NCI-H2196 (cell line): ENCODE data around the gene GPX8.

Source experiments
- DNase-seq: peaks from one replicate; lab custom pipeline; 2025; ENCODE audit not compliant: unreplicated experiment; lab: John Stamatoyannopoulos, UW

Gene GPX8, protein sequence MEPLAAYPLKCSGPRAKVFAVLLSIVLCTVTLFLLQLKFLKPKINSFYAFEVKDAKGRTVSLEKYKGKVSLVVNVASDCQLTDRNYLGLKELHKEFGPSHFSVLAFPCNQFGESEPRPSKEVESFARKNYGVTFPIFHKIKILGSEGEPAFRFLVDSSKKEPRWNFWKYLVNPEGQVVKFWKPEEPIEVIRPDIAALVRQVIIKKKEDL

DNA sequence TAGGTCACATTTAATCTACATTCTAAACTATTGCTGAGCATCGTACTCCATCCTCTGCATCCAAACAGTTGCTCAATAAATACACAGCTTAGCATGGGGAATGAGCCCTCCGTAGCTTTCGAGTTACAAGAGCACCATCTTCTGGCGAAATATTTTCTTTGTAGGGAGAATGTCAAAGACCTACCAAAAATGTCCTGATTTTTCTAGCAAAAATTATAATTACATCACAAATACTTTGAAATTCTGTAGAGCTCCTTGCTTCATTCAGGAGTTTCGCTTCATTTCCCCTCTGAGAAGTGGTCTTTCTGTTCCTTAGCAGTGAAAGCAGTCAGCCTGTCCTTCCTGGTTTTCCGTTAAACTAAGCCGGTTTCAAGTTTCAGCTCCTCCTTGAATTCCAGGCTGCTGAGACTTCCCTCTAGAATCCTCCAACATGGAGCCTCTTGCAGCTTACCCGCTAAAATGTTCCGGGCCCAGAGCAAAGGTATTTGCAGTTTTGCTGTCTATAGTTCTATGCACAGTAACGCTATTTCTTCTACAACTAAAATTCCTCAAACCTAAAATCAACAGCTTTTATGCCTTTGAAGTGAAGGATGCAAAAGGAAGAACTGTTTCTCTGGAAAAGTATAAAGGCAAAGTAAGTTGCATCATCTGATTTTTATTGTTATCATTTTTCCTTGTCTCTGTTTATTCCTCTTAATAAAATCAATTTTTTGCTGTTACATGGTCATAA lies at the start of gene GPX8:
GPX8 (plus strand) TSS at position 409 of the 730 bp plus-strand sequence; CDS start at position 431, 22 bp downstream.
- DNase-seq: peak; percentile 18

DNA sequence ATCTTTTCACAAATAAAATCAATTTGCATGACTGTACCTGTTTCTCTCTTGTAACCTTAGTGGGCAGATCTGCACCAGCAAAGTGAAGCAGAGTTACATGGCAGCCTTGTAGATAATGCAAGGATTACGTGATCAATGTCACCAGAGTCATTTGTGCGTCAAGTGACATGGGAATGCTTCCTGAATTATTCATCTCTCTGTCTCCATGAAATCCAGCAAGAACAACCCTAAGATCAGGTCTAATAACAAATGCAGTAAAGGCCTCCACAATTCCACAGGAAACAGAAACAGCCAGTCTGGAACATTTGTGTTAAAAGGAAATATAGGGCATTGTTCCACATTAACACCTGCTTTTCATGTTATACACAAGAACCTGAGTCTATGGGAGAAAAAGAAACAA lies 49.8 kb upstream of the GPX8 start:
- no peak for DNase-seq

DNA sequence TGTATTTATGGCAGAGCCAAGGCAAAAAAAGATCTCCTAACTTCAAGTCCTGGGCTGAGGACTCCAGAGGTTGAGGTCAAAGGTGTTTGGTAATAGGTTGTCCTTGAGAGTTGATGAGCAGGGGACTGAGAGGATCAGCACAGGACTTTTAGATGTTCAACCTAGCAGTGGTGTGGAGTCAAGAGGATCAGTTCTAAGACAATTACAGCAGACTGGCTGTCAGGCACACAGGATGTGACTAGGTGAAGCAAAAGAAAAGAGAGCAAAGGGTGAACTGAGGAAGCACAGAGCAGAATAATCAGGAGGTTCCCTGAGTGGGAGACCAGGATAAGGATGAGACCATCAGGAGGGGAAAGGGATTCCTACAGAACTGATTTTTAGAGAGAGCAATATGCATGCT lies 46.6 kb upstream of the GPX8 start:
- no peak for DNase-seq

DNA sequence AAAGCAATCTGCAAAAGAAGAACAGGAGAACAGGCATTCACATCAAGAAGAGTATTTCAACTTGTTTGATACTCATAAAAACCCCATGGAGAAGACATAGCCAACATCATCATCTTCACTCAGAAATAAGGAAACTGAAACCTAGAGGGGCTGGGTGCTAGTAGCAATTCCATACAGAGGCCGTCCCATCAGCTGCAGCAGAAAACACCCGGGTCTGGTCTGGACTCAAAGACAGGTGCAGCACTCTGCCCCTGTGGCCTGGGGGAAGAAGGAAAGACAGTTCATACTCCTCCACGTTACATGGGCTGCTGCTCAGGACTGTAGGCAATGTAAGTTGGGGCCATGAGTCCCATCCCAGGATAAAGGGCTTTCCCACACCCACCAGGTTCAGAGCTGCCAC lies 45.9 kb upstream of the GPX8 start:
- DNase-seq: no peak

DNA sequence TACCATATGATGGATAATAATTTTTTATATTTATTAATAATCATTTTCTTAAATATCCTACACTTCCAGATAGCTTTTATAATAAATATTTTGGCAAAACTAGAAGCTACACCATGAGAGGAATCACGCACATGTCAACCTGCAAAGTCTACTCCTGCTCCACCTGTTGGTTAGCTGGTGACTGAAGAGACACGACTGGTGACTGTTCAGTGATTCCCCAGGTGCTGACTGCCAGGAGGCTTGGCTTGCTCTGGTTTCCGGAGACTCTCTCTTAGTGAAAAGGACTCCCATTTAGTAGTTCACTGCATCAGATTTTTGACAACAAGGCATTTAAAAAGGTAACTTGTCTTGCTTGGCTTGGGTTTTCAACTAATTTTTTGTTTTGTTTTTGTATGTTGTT lies 36.6 kb upstream of the GPX8 start:
- DNase-seq: no peak

DNA sequence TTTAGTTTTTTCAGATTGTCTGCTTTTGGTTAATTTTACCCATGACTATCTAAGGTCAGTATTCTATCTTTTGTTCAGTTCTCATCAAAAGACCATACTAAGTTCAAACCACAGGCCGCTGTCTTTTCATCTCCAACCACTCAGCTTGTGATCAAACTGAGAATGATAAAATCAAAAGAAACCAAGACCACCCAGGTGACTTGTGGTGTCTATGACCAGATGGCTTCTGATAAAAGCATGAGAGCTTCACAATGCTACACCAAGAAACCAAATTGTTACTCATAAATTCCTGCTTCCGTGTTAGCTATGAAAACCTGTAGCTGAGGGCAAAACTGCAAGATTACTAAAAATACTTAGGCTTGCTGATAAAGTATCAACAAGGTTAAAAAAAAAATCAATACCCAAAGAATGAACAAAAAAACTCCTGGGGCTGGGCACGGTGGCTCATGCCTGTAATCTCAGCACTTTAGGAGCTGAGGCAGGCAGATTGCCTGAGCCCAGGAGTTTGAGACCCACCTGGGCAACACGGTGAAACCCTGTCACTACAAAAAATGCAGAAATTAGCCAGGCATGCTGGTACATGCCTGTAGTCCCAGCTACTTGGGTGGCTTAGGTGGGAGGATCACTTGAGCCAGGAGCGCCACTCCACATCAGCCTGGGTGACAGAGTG lies 25.8 kb upstream of the GPX8 start:
- no peak for DNase-seq

DNA sequence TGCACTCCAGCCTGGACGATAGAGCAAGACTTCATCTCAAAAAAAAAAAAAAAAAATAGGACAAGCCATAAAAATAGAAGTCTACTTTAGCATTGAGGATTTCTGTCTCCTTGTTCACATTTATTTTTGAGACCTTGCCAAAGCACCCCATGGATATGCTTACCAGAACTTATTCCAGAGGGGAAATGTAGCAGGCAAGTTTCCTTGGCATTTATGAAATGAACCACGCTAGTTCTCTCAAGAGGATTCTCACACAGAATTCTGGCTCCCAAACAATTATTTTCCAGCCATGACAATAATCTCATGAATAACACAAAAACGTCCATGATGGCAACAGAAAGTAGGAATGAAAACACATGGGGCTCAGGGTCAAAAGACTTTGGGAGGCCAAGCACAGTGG lies 23.4 kb upstream of the GPX8 start:
- DNase-seq: no peak

DNA sequence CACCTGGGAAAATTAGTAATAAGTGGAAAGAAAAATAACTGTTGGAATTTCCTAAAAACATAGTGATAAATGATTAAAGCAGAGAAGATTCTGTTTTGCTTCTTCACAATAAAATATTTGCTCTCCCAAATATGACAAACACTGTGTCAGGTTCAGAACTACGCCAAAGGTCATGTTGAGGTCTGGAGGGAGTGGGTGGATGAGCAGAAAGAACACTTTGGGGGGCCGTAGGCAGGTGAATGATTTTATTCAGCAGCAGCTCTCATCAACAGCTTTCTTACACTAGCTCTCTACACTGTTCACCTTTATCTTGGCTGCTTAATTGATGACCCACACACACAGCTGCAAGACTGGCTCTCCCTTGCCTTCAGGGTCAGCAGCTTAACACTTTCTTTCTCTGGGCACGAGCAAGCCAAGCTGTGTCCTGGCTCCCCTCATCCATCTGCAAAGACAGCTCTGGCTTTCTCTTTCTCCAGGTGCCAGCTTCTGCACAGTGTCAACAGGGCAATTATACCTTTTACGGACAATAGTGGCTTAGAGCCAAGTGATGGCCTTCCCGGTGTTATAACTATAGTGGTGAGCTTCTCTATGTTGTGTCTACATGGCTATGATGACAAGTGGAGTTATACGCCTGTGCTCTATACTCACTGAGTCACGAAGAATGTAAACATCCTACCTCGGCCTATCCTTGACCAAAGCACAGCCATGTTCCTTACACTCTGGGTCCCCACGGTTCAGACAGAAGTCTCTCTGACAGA lies 18.9 kb upstream of the GPX8 start:
- DNase-seq: no peak

DNA sequence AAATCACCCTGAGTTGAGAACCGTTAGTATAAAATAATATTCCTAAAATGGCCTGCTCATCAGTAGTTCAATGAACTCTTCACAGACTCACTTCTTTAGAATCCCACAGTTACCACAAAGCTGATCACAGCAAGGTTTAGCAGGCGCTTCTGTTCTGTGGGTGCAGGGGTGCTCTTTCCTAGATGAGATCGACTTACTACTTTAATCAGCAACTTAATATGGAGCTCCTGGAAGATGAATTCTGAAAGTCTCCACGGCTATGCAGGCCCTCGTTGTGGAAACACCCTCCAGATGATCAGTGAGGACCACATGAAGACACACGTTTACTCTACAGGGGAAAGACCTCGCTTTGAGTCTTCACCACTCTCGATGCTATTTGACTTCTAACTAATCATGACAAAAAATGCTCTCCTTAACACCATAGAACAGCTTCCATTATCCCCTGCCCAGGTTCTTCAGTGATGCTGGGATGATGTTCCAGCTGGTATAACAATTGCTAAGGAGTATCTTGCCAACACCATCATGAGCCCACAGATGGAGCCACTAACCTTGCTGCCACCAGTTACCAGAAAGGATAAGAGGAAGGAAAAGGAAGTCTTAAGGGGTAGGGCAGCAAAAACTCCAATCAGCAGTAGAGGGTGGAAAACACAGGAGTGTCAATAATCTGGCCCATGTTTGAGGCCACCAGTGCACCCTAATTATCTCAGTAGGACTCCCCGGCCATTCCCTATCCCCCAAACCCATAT lies 17.9 kb upstream of the GPX8 start:
- no peak for DNase-seq

DNA sequence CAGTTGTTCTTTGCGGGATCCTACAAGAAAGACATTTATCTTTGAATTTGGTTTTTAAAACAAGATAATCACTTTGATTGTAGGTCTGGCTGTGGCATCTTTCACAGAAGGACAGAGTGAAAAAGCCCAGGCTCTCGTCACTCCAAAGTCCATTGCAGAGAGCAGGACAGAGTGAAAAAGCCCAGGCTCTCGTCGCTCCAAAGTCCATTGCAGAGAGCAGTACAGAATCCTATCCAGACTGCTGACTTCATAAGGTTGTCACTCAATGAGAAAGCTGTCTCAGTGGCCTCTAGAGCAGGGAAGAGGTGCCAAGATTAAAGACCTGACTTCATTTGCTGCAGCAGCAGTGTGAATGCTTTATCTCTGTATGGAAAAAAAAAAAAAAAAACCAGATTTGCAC lies 16.3 kb upstream of the GPX8 start:
- no peak for DNase-seq

DNA sequence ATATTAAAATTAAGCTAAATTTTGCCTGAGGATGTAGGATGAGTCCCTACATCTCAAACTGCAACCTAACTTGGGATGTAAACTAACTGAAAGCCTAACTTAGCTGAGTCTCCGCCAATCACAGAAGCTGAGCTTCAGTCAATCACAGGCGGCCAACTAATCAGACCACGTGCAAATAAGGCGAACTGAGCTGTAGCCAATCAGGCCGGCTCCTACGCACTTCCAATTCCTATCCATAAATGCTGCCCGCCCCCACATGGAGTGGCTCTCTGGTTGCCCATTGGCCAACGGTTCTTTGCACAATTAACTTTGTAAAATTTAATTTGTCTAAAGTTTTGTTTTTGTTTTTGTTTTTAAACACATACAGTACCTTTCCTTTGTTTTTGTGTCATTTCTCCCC lies 13.9 kb upstream of the GPX8 start:
- no peak for DNase-seq

DNA sequence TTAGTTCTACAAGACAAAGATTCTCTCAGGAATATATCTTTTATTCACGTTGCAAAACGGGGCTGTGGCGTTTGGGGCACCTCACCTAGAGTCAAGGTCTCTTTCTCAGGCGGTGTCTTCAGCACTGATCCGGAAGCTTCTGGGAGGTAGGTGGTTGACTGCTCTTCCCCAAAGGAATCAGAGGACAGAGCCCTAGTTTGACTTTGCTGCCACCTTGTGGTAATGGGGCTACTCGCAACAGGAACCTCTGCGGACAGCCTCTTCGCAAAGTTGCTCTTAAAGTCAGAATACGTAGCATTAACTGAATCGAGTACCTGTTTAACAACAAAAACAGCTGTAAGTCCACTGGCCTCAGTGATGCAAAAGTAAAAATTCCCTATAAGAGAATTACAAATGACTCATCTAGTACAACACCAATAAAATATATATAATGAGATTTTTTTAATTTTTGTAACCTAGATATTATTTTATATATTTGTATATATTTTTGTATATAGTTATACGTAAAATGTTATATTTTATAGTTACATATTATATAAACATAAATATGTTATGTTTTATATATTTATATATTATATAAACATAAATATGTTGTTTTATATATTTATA lies 13.3 kb upstream of the GPX8 start:
- DNase-seq: peak; percentile 57

DNA sequence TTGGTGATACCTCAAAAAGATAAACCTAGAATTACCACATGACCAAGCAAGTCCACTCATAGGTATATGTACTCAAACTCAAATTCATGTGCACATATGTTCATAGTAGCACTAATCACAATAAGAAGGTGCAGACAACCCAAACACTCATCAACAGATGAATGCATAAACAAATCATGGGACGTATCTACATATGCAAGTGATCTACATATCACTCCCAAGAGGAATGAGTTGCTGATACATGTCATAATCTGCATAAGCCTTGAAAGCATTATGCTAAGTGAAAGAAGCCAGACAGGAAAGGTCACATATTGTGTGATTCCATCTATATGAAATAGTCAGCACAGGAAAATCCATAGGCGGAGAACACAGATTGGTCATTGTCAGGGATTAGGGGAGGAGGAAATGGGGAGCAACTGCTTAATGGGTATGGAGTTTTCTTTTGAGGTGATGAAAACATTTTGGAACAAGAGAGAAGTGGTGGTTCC lies 10.6 kb upstream of the GPX8 start:
- no peak for DNase-seq

DNA sequence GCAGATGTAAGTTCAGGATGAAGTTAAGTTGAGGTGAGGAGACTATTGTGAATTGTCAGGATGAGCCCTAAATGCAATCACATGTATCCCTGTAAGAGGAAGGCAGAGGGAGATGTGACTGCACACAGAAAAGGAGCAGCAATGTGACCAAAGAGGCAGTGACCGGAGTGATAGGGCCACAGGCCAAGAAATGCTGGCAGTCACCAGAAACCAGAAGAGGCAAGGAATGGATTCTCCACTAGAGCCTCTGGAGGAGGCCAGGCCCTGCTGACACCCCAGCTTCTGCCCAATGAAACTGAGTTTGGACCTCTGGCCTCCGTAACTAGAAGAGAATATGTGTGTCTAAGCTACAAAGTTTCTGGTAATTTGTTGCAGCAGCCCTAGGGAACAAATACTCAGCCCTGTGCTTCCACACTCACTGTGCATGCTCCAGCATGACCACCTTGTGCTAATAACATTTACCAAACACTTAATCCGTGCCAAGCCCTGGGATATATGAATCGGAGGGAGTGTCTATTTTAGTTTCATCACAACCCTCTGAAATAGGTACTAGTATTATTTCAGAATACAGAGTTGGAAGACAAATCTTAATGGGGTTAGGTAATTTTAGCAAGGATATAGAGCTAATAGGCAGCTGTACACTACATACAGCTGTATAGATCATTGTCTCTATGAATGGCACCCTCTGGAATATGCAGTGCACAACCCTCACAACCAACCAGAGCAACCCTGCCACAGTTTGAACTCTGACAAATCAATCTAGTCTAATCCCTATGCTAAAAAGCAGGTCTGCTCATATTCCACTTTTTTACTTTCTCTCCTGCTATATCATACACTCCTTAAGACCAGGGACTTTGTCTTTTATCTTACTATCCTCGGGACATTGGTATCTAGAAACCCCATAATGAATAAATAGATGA lies 7.8 kb upstream of the GPX8 start:
- no peak for DNase-seq

DNA sequence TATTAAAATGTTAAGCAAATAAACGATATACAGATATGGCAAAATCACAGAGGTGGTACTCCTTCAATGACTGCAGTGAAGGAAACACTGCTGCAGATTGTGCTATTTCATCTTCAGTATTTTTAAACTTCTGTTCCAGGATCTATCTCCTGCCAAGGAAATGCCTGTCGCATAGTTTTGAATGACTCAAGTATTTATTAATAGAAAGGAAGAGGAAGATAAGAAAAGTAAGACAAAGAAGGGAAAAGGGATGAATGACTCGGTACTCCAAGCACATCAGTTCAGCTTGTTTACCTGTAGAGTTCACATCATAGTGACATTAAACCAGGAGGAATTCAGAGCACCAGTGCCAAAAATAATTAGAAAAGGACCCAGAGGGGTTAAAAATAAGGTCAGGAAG lies 5.1 kb upstream of the GPX8 start:
- DNase-seq: no peak

DNA sequence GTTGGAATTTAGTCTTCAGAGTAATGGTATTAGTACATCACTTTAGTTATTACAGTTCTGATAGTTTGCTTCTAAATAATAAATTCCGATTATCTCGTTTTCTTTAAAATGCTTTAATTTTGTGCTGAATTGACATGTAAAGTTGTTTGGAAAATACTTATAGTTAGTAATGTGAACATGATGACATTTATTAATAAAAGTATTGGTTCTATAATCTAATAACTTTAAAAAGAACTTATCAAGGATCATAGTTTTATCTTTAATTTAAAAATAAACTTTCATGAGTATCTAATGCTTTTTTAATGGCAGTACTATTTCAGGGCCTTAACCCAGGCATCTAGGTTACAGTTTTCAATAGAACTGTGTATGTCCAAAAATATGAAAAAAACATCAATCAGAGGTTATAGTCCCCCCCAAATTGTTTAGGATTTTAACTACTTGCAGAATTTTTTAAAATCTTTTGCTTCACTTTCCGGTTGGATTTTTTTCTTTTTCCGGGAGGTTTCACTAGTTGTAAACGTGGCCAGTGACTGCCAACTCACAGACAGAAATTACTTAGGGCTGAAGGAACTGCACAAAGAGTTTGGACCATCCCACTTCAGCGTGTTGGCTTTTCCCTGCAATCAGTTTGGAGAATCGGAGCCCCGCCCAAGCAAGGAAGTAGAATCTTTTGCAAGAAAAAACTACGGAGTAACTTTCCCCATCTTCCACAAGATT lies 680 bp downstream of the GPX8 start:
- no peak for DNase-seq

DNA sequence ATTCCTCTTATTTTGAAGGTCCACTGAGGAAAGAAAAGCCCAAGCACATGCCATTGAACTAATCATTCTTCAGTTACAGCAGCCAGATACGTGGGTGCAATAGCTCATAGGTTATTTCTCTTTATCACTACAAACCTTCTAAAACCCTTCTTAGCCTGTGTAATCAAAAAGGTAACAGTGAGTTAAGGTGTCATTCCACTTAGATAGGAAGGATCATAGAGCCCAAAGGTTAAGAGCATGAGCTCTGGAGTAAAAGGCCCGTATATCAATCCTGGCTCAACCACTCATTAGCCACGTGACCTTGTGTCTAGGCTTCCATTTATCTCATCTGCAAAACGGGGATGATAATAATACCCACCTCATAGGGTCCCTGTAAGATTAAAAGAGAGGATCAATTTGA lies 2.7 kb downstream of the GPX8 start:
- DNase-seq: no peak

DNA sequence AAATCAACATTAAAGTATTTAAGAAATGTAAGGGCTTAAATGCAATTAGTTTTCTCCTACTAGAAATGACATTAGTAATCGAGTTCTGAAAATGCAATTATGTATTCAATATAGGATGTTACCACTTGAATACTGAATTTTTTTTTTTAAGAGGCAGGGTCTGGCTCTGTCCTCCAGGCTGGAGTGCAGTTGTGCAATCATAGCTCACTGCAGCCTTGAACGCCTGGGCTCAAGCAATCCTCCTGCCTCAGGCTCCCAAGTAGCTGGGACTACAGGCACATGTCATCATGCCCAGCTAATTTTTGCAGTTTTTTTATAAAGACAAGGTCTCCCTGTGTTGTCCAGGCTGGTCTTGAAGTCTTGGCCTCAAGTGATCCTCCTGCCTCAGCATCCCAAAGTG lies 11.5 kb downstream of the GPX8 start:
- DNase-seq: no peak
